HepG2 (cell line): ENCODE measurements around the gene SYVN1. TPM values are rescaled to one million over a fixed set of nuclear protein-coding genes. Genes with fewer than 3 reads are reported as not detected.

Experiments used
- CCAR2 ChIP-seq: fragments of 200-400 bp; formaldehyde crosslinking; optimal IDR thresholded peaks from 2 replicates; pipeline ENCODE3; 2018; ENCODE audit warnings: low read depth, mild to moderate bottlenecking, low read length, moderate library complexity
- CHCHD3 ChIP-seq: sonication (generic); formaldehyde crosslinking; IDR thresholded peaks from 2 replicates; pipeline ENCODE4 v1.8.0; 2022; ENCODE audit warnings: mild to moderate bottlenecking, missing genetic modification reagents, moderate library complexity
- EP300 ChIP-seq, 3 experiments: sonication (generic) in 1 of 3; formaldehyde crosslinking in 1 of 3; IDR thresholded peaks; 2 replicates each; pipeline versions ENCODE4 v1.5.1 to v1.6.1; 2011 to 2020; ENCODE audit warnings: low read depth in 2 of 3, low read length in 2 of 3, borderline replicate concordance in 1 of 3, improper control_type of control experiment in 1 of 3, mild to moderate bottlenecking in 1 of 3, missing genetic modification reagents in 1 of 3, moderate library complexity in 1 of 3
- EZH2 ChIP-seq: conservative IDR thresholded peaks from 2 replicates; pipeline ENCODE4 v1.6.1; 2012; ENCODE audit warnings: mild to moderate bottlenecking, low read depth, low read length, moderate library complexity
- HMGXB3 ChIP-seq: sonication (generic); formaldehyde crosslinking; IDR thresholded peaks from 2 replicates; pipeline ENCODE4 v1.4.0; 2020; ENCODE audit warnings: missing genetic modification reagents, borderline replicate concordance
- HOXA9 ChIP-seq: sonication (generic); formaldehyde crosslinking; IDR thresholded peaks from 2 replicates; pipeline ENCODE4 v1.8.1; 2022; ENCODE audit warnings: missing genetic modification reagents, mild to moderate bottlenecking, moderate library complexity, borderline replicate concordance
- KDM5A ChIP-seq: fragments of 200-600 bp; sonication (generic); IDR thresholded peaks from 2 replicates; pipeline ENCODE4 v1.7.0; 2018; ENCODE audit warnings: antibody characterized with exemption, mild to moderate bottlenecking, low read length, borderline replicate concordance
- KLF13 ChIP-seq: sonication (generic); formaldehyde crosslinking; IDR thresholded peaks from 2 replicates; pipeline ENCODE4 v1.4.0; 2020; ENCODE audit warnings: mild to moderate bottlenecking, missing genetic modification reagents
- MTF2 ChIP-seq: sonication (generic); formaldehyde crosslinking; IDR thresholded peaks from 2 replicates; pipeline ENCODE4 v1.5.0; 2020; ENCODE audit warnings: missing genetic modification reagents, borderline replicate concordance
- NCOA1 ChIP-seq: sonication (generic); formaldehyde crosslinking; IDR thresholded peaks from 2 replicates; pipeline ENCODE4 v1.9.0; 2021; ENCODE audit warnings: missing genetic modification reagents
- SETDB1 ChIP-seq: sonication (generic); formaldehyde crosslinking; IDR thresholded peaks from 2 replicates; pipeline ENCODE4 v1.5.1; 2020; ENCODE audit warnings: missing genetic modification reagents, mild to moderate bottlenecking, borderline replicate concordance
- SPEN ChIP-seq: sonication (generic); formaldehyde crosslinking; IDR thresholded peaks from 2 replicates; pipeline ENCODE4 v1.5.1; 2020; ENCODE audit warnings: low read depth, mild to moderate bottlenecking, missing genetic modification reagents
- SSRP1 ChIP-seq: IDR thresholded peaks from 2 replicates; pipeline ENCODE4 v1.6.1; 2016; ENCODE audit warnings: control low read depth
- STAT5B ChIP-seq: sonication (generic); formaldehyde crosslinking; IDR thresholded peaks from 2 replicates; pipeline ENCODE4 v1.4.0; 2020; ENCODE audit warnings: missing genetic modification reagents
- TBP ChIP-seq: sonication (generic); formaldehyde crosslinking; IDR thresholded peaks from 2 replicates; pipeline ENCODE4 v1.5.0; 2020; ENCODE audit warnings: missing genetic modification reagents
- ZFP41 ChIP-seq: sonication (generic); formaldehyde crosslinking; IDR thresholded peaks from 2 replicates; pipeline ENCODE4 v1.4.0; 2020; ENCODE audit warnings: mild to moderate bottlenecking, missing genetic modification reagents, borderline replicate concordance
- ZNF207 ChIP-seq: fragments of 450-650 bp; IDR thresholded peaks from 2 replicates; pipeline ENCODE4 v1.6.1; 2016; ENCODE audit warnings: antibody characterized with exemption, borderline replicate concordance
- ZNF224 ChIP-seq: sonication (generic); formaldehyde crosslinking; IDR thresholded peaks from 2 replicates; pipeline ENCODE4 v1.5.0; 2020; ENCODE audit warnings: mild to moderate bottlenecking, missing genetic modification reagents
- ZNF33A ChIP-seq: sonication (generic); formaldehyde crosslinking; IDR thresholded peaks from 2 replicates; pipeline ENCODE4 v1.5.1; 2020; ENCODE audit warnings: missing genetic modification reagents, mild to moderate bottlenecking, moderate library complexity, borderline replicate concordance
- ZNF577 ChIP-seq: sonication (generic); formaldehyde crosslinking; IDR thresholded peaks from 2 replicates; pipeline ENCODE4 v1.4.0; 2020; ENCODE audit warnings: mild to moderate bottlenecking, low read depth, missing genetic modification reagents, borderline replicate concordance
- ZNF619 ChIP-seq: sonication (generic); formaldehyde crosslinking; IDR thresholded peaks from 2 replicates; pipeline ENCODE4 v1.4.0; 2020; ENCODE audit warnings: mild to moderate bottlenecking, missing genetic modification reagents
- ZNF652 ChIP-seq: IDR thresholded peaks from 2 replicates; pipeline ENCODE4 v1.6.1; 2016; ENCODE audit warnings: low read depth, borderline replicate concordance
- ZNF746 ChIP-seq: sonication (generic); formaldehyde crosslinking; IDR thresholded peaks from 2 replicates; pipeline ENCODE4 v1.8.0; 2022; ENCODE audit warnings: mild to moderate bottlenecking, missing genetic modification reagents
- ZNF761 ChIP-seq: sonication (generic); formaldehyde crosslinking; conservative IDR thresholded peaks from 2 replicates; pipeline ENCODE4 v1.4.0; 2020; ENCODE audit warnings: mild to moderate bottlenecking, missing genetic modification reagents
- ZNF891 ChIP-seq: sonication (generic); formaldehyde crosslinking; IDR thresholded peaks from 2 replicates; pipeline ENCODE4 v1.5.0; 2020; ENCODE audit warnings: mild to moderate bottlenecking, missing genetic modification reagents
- ZSCAN31 ChIP-seq: sonication (generic); formaldehyde crosslinking; IDR thresholded peaks from 2 replicates; pipeline ENCODE4 v1.5.0; 2020; ENCODE audit warnings: low read depth, mild to moderate bottlenecking, missing genetic modification reagents
- polyA plus RNA-seq, 8 experiments: library from polyadenylated mRNA; depleted of rRNA in 3 of 8; stranded (reverse) in 7 of 8; unstranded in 1 of 8; fragments of >200 nt; fragmentation: Illumina TruSeq in 4 of 8; extraction: Trizol in 4 of 8; gene quantifications; 2 replicates each; pipeline versions ENCODE4 v1.2.1 to v1.2.3, GENCODE V29; 2011 to 2016; ENCODE audit warnings: low read depth in 4 of 8, missing spikeins in 1 of 8, mixed read lengths in 1 of 8; ENCODE audit not compliant: insufficient read depth in 1 of 8
- total RNA-seq, 5 experiments: library from RNA; depleted of rRNA; stranded (reverse); fragments of >200 nt; fragmentation: Illumina TruSeq; extraction: Trizol; gene quantifications; 2 replicates each; pipeline ENCODE4 v1.2.3, GENCODE V29; 2016; ENCODE audit warnings: low read depth in 1 of 5

The SYVN1 gene
- total and polyA plus RNA-seq, 2 of the 13 experiments (the other 11 are each of a cell fraction or from before 2014, with no cell fraction given) = 10.3 to 22.5 TPM

GRCh38 chr11:65111744-65112545 lies 22.4 kb downstream of the SYVN1 start, which contains the start of gene TM7SF2 (continued):
- TF ChIP-seq HOXA9 (CRISPR knock-in tag) (peak; percentile 55; the same call in 1 of the 2 replicates), EP300 (IDR thresholded peaks at IDR 0.05; ENCODE audit: low read depth in 2 of 2, low read length in 2 of 2) (no peak), EP300 (CRISPR knock-in tag; IDR thresholded peaks at IDR 0.05; ENCODE audit: borderline replicate concordance) (no peak), ZNF619 (CRISPR knock-in tag) (no peak; the same call in 1 of the 2 replicates), ZNF891 (CRISPR knock-in tag) (no peak; the same call in 1 of the 2 replicates), CHCHD3 (no peak), SPEN (CRISPR knock-in tag) (no peak), ZNF652 (CRISPR knock-in tag) (no peak), MTF2 (CRISPR knock-in tag) (no peak), KDM5A (peak; percentile 62; the same call in 1 of the 2 replicates), ZNF33A (CRISPR knock-in tag) (no peak; the same call in 1 of the 2 replicates), TBP (CRISPR knock-in tag) (no peak), ZNF224 (CRISPR knock-in tag) (0 out of 2 replicates have a peak, but pooled peaks have one; percentile 6), SSRP1 (CRISPR knock-in tag) (no peak), ZNF207 (no peak), SETDB1 (CRISPR knock-in tag) (no peak), ZNF761 (0 out of 2 replicates have a peak, but pooled peaks have one; percentile 23), NCOA1 (CRISPR knock-in tag) (no peak), CCAR2 (no peak), ZNF577 (CRISPR knock-in tag) (no peak), KLF13 (CRISPR knock-in tag) (no peak), EZH2 (no peak), ZSCAN31 (0 out of 2 replicates have a peak, but pooled peaks have one; percentile 29), STAT5B (no peak), ZNF746 (no peak; the same call in 1 of the 2 replicates), HMGXB3 (CRISPR knock-in tag) (no peak), ZFP41 (no peak)
